T-helper 17 cell (primary cell): Measurements from ENCODE around the gene IMPDH1. TPM values are rescaled to one million over a fixed set of nuclear protein-coding genes. Genes with fewer than 3 reads are reported as not detected.

Source experiments
- ATAC-seq: fragments of 150-1000 bp; cut with Tn5 transposase; 2 replicates; pipeline ENCODE4 v1.10.0; 2021; ENCODE audit warnings: mild to moderate bottlenecking, moderate library complexity
- DNase-seq, 3 donors: peaks; one replicate each; pipeline versions ENCODE4 v3.0.0 to v3.0.0-alpha.2; 2020 to 2021
- H3K9me3 ChIP-seq: one replicate; pipeline ENCODE4 v1.7.0; 2013; ENCODE audit warnings: low read length, mild to moderate bottlenecking; ENCODE audit not compliant: control insufficient read depth, poor library complexity, severe bottlenecking
- H3K27ac Mint-ChIP-seq: one replicate; pipeline ENCODE4 v1.8.0; 2022; ENCODE audit warnings: mild to moderate bottlenecking, moderate library complexity, mixed read lengths
- H3K27me3 Mint-ChIP-seq: one replicate; pipeline ENCODE4 v1.8.0; 2022; ENCODE audit warnings: mixed read lengths
- H3K36me3 Mint-ChIP-seq: one replicate; pipeline ENCODE4 v1.8.0; 2022; ENCODE audit warnings: low read depth, mixed read lengths
- H3K4me1 Mint-ChIP-seq: one replicate; pipeline ENCODE4 v1.8.0; 2022; ENCODE audit warnings: mild to moderate bottlenecking, mixed read lengths
- H3K4me3 Mint-ChIP-seq: one replicate; pipeline ENCODE4 v1.8.0; 2022; ENCODE audit warnings: mild to moderate bottlenecking, moderate library complexity, mixed read lengths
- total RNA-seq, 4 donors: library from RNA in 2 of 4; stranded (reverse) in 2 of 4; gene quantifications; one replicate each; pipeline ENCODE4 v1.2.3 and lab custom pipeline; 2022 to 2026

IMPDH1 gene
- total RNA-seq, 2 donors from 2014 or later = 52.5 to 55.9 TPM

- Mint-ChIP-seq H3K4me3 (peak overlapping the region; percentile 31), H3K36me3 (peaks cover 10% of the 10 kb centered on the region), H3K4me1 (peaks cover 16% of the 10 kb centered on the region), H3K27me3 (peaks cover 60% of the 10 kb centered on the region), H3K27ac (no peak overlapping the region)
- ATAC-seq (no peak), DNase-seq (no peak)
- no peaks in the 10 kb centered on the region for H3K9me3 ChIP-seq
Measured at GRCh38 chr7:128363261-128363721, 46.5 kb downstream of the IMPDH1 start.

- H3K4me3 Mint-ChIP-seq = peak overlapping the region; percentile 31
- no peaks in the 10 kb centered on the region for H3K9me3 ChIP-seq
- H3K27me3 Mint-ChIP-seq = peaks cover 61% of the 10 kb centered on the region
- DNase-seq (no peak), ATAC-seq (no peak)
- H3K36me3 Mint-ChIP-seq = peaks cover 10% of the 10 kb centered on the region
- no peak overlapping the region for H3K27ac Mint-ChIP-seq
- H3K4me1 Mint-ChIP-seq = peaks cover 16% of the 10 kb centered on the region
Measured at GRCh38 chr7:128362670-128363069, 47.1 kb downstream of the IMPDH1 start.

GRCh38 chr7:128361411-128362379 is 48.1 kb downstream of the IMPDH1 start, which contains the start of gene PRRT4:
TSS of gene PRRT4 (minus strand) at chr7:128361690.
- peak; percentile 22 to 33 (median 27) for DNase-seq
- Mint-ChIP-seq H3K27ac (peak within 1 kb of the TSS; percentile 29), H3K27me3 (peaks cover 58% of the 10 kb centered on the region), H3K4me1 (peaks cover 13% of the 10 kb centered on the region), H3K4me3 (peak within 1 kb of the TSS; percentile 92), H3K36me3 (peaks cover 7% of the 10 kb centered on the region)
- ATAC-seq = peak; percentile 86
- H3K9me3 ChIP-seq = no peaks in the 10 kb centered on the region

- H3K27me3 Mint-ChIP-seq = peaks cover 50% of the 10 kb centered on the region
- ATAC-seq = no peak
Measured at GRCh38 chr7:128360359-128360678, 49.5 kb downstream of the IMPDH1 start.

GRCh38 chr7:128359939-128360338 is 49.8 kb downstream of the IMPDH1 start:
- DNase-seq (no peak), ATAC-seq (no peak)
- H3K9me3 ChIP-seq = no peaks in the 10 kb centered on the region
- H3K27me3 Mint-ChIP-seq = peaks cover 46% of the 10 kb centered on the region
- H3K36me3 Mint-ChIP-seq = peaks cover 8% of the 10 kb centered on the region
- H3K4me1 Mint-ChIP-seq = peaks cover 17% of the 10 kb centered on the region
- no peak overlapping the region for H3K27ac Mint-ChIP-seq
- H3K4me3 Mint-ChIP-seq = no peak overlapping the region

More at GRCh38 chr7:128360359-128360678, 49.5 kb downstream of the IMPDH1 start:
- no peaks in the 10 kb centered on the region for H3K9me3 ChIP-seq
- Mint-ChIP-seq H3K4me1 (peaks cover 17% of the 10 kb centered on the region), H3K27ac (no peak overlapping the region), H3K36me3 (peaks cover 8% of the 10 kb centered on the region), H3K4me3 (peak overlapping the region; percentile 92)
- no peak for DNase-seq

- ATAC-seq = no peak
- no peak overlapping the region for H3K27ac Mint-ChIP-seq
Measured at GRCh38 chr7:128359336-128359735, 50.4 kb downstream of the IMPDH1 start.

GRCh38 chr7:128358233-128358632 is 51.5 kb downstream of the IMPDH1 start:
- H3K36me3 Mint-ChIP-seq = peaks cover 8% of the 10 kb centered on the region
- H3K27ac Mint-ChIP-seq = no peak overlapping the region
- no peak overlapping the region for H3K4me3 Mint-ChIP-seq
- no peaks in the 10 kb centered on the region for H3K9me3 ChIP-seq
- ATAC-seq = no peak
- peaks cover 19% of the 10 kb centered on the region for H3K4me1 Mint-ChIP-seq
- peaks cover 44% of the 10 kb centered on the region for H3K27me3 Mint-ChIP-seq
- no peak for DNase-seq

More at GRCh38 chr7:128359336-128359735, 50.4 kb downstream of the IMPDH1 start:
- peaks cover 17% of the 10 kb centered on the region for H3K4me1 Mint-ChIP-seq
- H3K9me3 ChIP-seq = no peaks in the 10 kb centered on the region
- H3K36me3 Mint-ChIP-seq = peaks cover 5% of the 10 kb centered on the region
- no peak for DNase-seq
- H3K27me3 Mint-ChIP-seq = peaks cover 40% of the 10 kb centered on the region
- no peak overlapping the region for H3K4me3 Mint-ChIP-seq

- Mint-ChIP-seq H3K36me3 (peaks cover 7% of the 10 kb centered on the region), H3K4me3 (no peak overlapping the region), H3K4me1 (peaks cover 19% of the 10 kb centered on the region), H3K27me3 (peaks cover 46% of the 10 kb centered on the region), H3K27ac (no peak overlapping the region)
- DNase-seq = no peak
- no peak for ATAC-seq
- no peaks in the 10 kb centered on the region for H3K9me3 ChIP-seq
Measured at GRCh38 chr7:128357217-128357613, 52.6 kb downstream of the IMPDH1 start.

GRCh38 chr7:128356546-128357216 is 53.1 kb downstream of the IMPDH1 start:
- peaks cover 40% of the 10 kb centered on the region for H3K27me3 Mint-ChIP-seq
- no peak overlapping the region for H3K4me3 Mint-ChIP-seq
- no peak for ATAC-seq
- H3K9me3 ChIP-seq = no peaks in the 10 kb centered on the region
- DNase-seq = no peak
- peaks cover 6% of the 10 kb centered on the region for H3K36me3 Mint-ChIP-seq
- no peak overlapping the region for H3K27ac Mint-ChIP-seq
- H3K4me1 Mint-ChIP-seq = peaks cover 14% of the 10 kb centered on the region

- no peaks in the 10 kb centered on the region for H3K9me3 ChIP-seq
- H3K4me3 Mint-ChIP-seq = peak overlapping the region; percentile 86
- peaks cover 49% of the 10 kb centered on the region for H3K27me3 Mint-ChIP-seq
- peaks cover 7% of the 10 kb centered on the region for H3K36me3 Mint-ChIP-seq
- DNase-seq = no peak
- ATAC-seq = no peak
- peaks cover 10% of the 10 kb centered on the region for H3K4me1 Mint-ChIP-seq
- H3K27ac Mint-ChIP-seq = no peak overlapping the region
Measured at GRCh38 chr7:128353610-128354009, 56.2 kb downstream of the IMPDH1 start.

GRCh38 chr7:128353189-128353588 is 56.6 kb downstream of the IMPDH1 start:
- peaks cover 49% of the 10 kb centered on the region for H3K27me3 Mint-ChIP-seq
- no peak for ATAC-seq
- peaks cover 8% of the 10 kb centered on the region for H3K36me3 Mint-ChIP-seq
- no peak overlapping the region for H3K27ac Mint-ChIP-seq
- H3K4me3 Mint-ChIP-seq = peak overlapping the region; percentile 86
- H3K4me1 Mint-ChIP-seq = peaks cover 10% of the 10 kb centered on the region
- H3K9me3 ChIP-seq = no peaks in the 10 kb centered on the region
- DNase-seq = no peak

- Mint-ChIP-seq H3K36me3 (peaks cover 8% of the 10 kb centered on the region), H3K27me3 (peaks cover 52% of the 10 kb centered on the region), H3K4me3 (peak overlapping the region; percentile 86), H3K27ac (no peak overlapping the region), H3K4me1 (peaks cover 12% of the 10 kb centered on the region)
- DNase-seq (no peak), ATAC-seq (no peak)
- no peaks in the 10 kb centered on the region for H3K9me3 ChIP-seq
Measured at GRCh38 chr7:128352636-128353035, 57.1 kb downstream of the IMPDH1 start.

GRCh38 chr7:128352153-128352537 is 57.6 kb downstream of the IMPDH1 start:
- ATAC-seq = peak; percentile 58
- H3K9me3 ChIP-seq = no peaks in the 10 kb centered on the region
- H3K27ac Mint-ChIP-seq = no peak overlapping the region
- H3K27me3 Mint-ChIP-seq = peaks cover 52% of the 10 kb centered on the region
- H3K4me3 Mint-ChIP-seq = no peak overlapping the region
- peak in 1 of 3 donors; percentile 13 for DNase-seq
- peaks cover 8% of the 10 kb centered on the region for H3K36me3 Mint-ChIP-seq
- H3K4me1 Mint-ChIP-seq = peaks cover 13% of the 10 kb centered on the region
